Measurements from ENCODE around the gene ADCY7. TPM values are rescaled to one million over a fixed set of nuclear protein-coding genes. Genes with fewer than 3 reads are reported as not detected.

ADCY7 gene
- total RNA-seq, 1 donor from 2014 or later = 30.3 TPM

- DNase-seq (ENCODE audit: low read depth) (no peak), FAIRE-seq (no peak)
- no peak for TF ChIP-seq CTCF (IDR thresholded peaks at IDR 0.05; ENCODE audit: insufficient read depth, low read depth, low read length)
- no peak for TF ChIP-seq EZH2 (IDR thresholded peaks at IDR 0.05; ENCODE audit: insufficient read depth, low read length)
- Histone ChIP-seq H3K9ac (ENCODE audit: low read length) (no peak overlapping the region), H3K4me1 (ENCODE audit: insufficient read depth, low read length) (no peaks in the 10 kb centered on the region), H3K4me3 (ENCODE audit: insufficient read depth, low read depth, low read length) (no peak overlapping the region), H3K79me2 (ENCODE audit: insufficient read depth, low read length) (no peaks in the 10 kb centered on the region), H4K20me1 (ENCODE audit: insufficient read depth, low read length) (peaks cover 79% of the 10 kb centered on the region), H3K36me3 (ENCODE audit: insufficient read depth, low read length) (no peaks in the 10 kb centered on the region), H3K9me3 (ENCODE audit: insufficient read depth, low read depth, low read length) (no peaks in the 10 kb centered on the region), H2AFZ (ENCODE audit: low read depth, low read length) (no peak overlapping the region), H3K27me3 (ENCODE audit: insufficient read depth, low read length) (no peaks in the 10 kb centered on the region), H3K4me2 (ENCODE audit: low read length) (no peak overlapping the region), H3K27ac (ENCODE audit: low read depth, low read length) (no peak overlapping the region)
- Mint-ChIP-seq H3K27me3 (ENCODE audit: low read depth, unreplicated experiment) (peaks cover 1% of the 10 kb centered on the region), H3K9me3 (ENCODE audit: unreplicated experiment) (peaks cover 9% of the 10 kb centered on the region), H3K36me3 (ENCODE audit: low read depth, unreplicated experiment) (peaks cover 14% of the 10 kb centered on the region), H3K4me3 (ENCODE audit: unreplicated experiment) (no peak overlapping the region), H3K27ac (ENCODE audit: unreplicated experiment) (no peak overlapping the region), H3K4me1 (ENCODE audit: low read depth, unreplicated experiment) (peaks cover 15% of the 10 kb centered on the region)
Observed at GRCh38 chr16:50282955-50283631, 16.7 kb downstream of the ADCY7 start.

- no peak overlapping the region for H3K27ac Mint-ChIP-seq (ENCODE audit: unreplicated experiment)
Observed at GRCh38 chr16:50284131-50284911, 18.0 kb downstream of the ADCY7 start.

More at GRCh38 chr16:50284131-50284911, 18.0 kb downstream of the ADCY7 start:
- no peak overlapping the region for H3K27ac ChIP-seq (ENCODE audit: low read depth, low read length)
- no peak overlapping the region for H3K4me2 ChIP-seq (ENCODE audit: low read length)
- H2AFZ ChIP-seq (ENCODE audit: low read depth, low read length) = no peak overlapping the region
- H3K9me3 ChIP-seq (ENCODE audit: insufficient read depth, low read depth, low read length) = no peaks in the 10 kb centered on the region
- no peaks in the 10 kb centered on the region for H3K27me3 ChIP-seq (ENCODE audit: insufficient read depth, low read length)
- TF ChIP-seq EZH2 (IDR thresholded peaks at IDR 0.05; ENCODE audit: insufficient read depth, low read length) = no peak
- TF ChIP-seq CTCF (IDR thresholded peaks at IDR 0.05; ENCODE audit: insufficient read depth, low read depth, low read length) = no peak
- H3K79me2 ChIP-seq (ENCODE audit: insufficient read depth, low read length) = no peaks in the 10 kb centered on the region
- Mint-ChIP-seq H3K36me3 (ENCODE audit: low read depth, unreplicated experiment) (peaks cover 19% of the 10 kb centered on the region), H3K4me1 (ENCODE audit: low read depth, unreplicated experiment) (peaks cover 12% of the 10 kb centered on the region), H3K27me3 (ENCODE audit: low read depth, unreplicated experiment) (peaks cover 1% of the 10 kb centered on the region), H3K9me3 (ENCODE audit: unreplicated experiment) (peaks cover 4% of the 10 kb centered on the region), H3K4me3 (ENCODE audit: unreplicated experiment) (no peak overlapping the region)
- FAIRE-seq (no peak), DNase-seq (ENCODE audit: low read depth) (no peak)
- no peak overlapping the region for H3K9ac ChIP-seq (ENCODE audit: low read length)
- no peaks in the 10 kb centered on the region for H3K4me1 ChIP-seq (ENCODE audit: insufficient read depth, low read length)
- H3K36me3 ChIP-seq (ENCODE audit: insufficient read depth, low read length) = no peaks in the 10 kb centered on the region
- peaks cover 67% of the 10 kb centered on the region for H4K20me1 ChIP-seq (ENCODE audit: insufficient read depth, low read length)
- no peak overlapping the region for H3K4me3 ChIP-seq (ENCODE audit: insufficient read depth, low read depth, low read length)
